BJ (cell line): ENCODE results near the gene BPI. TPM values are rescaled to one million over a fixed set of nuclear protein-coding genes. Genes with fewer than 3 reads are reported as not detected.

Experiments
- CTCF ChIA-PET: fragments of 350-600 bp; formaldehyde crosslinking; extraction: SDS; loops from one replicate; lab custom pipeline; 2021; ENCODE audit warnings: antibody characterized with exemption, inconsistent platforms; lab: Yijun Ruan, JAX
- POLR2A ChIA-PET: fragments of 300-600 bp; sonication (Branson Sonifier 250); formaldehyde crosslinking; extraction: SDS; loops from one replicate; lab custom pipeline; 2021; ENCODE audit warnings: antibody characterized with exemption; lab: Charles Lee
- DNase-seq: peaks from one replicate; pipeline ENCODE4 v3.0.0-alpha.2; 2011; ENCODE audit warnings: low read depth
- H3K27me3 ChIP-seq: 2 replicates; pipeline ENCODE4 v1.6.0; 2011; ENCODE audit warnings: low read length; ENCODE audit not compliant: control insufficient read depth, insufficient read depth
- H3K36me3 ChIP-seq: 2 replicates; pipeline ENCODE4 v1.5.1; 2011; ENCODE audit warnings: low read length; ENCODE audit not compliant: control insufficient read depth, insufficient read depth
- H3K4me3 ChIP-seq: 2 replicates; pipeline ENCODE4 v1.5.1; 2011; ENCODE audit warnings: low read depth, mild to moderate bottlenecking, control low read depth, low read length
- CTCF ChIP-seq: IDR thresholded peaks from 2 replicates; pipeline ENCODE4 v1.5.1; 2011; ENCODE audit warnings: low read depth, mild to moderate bottlenecking, control low read depth, inconsistent platforms, low read length, moderate library complexity; ENCODE audit not compliant: insufficient read depth
- polyA plus RNA-seq: library from polyadenylated mRNA; depleted of rRNA; stranded (reverse); fragments of >200 nt; gene quantifications from 2 replicates; pipeline ENCODE4 v1.2.3, GENCODE V29; 2011

Gene BPI
- polyA plus RNA-seq, 1 experiment, result 1.1 TPM

- ChIA-PET POLR2A (no interaction called here), CTCF (interaction anchor here (1.0 to 8.5 kb wide), 5 partner anchors 10 to 71 kb away, joined by 3 to 188 read pairs (median 4); no protein-coding TSS in a partner anchor)
- no peak overlapping the region for H3K4me3 ChIP-seq
- no peaks in the 10 kb centered on the region; the same call in 1 of the 2 replicates for H3K27me3 ChIP-seq
- no peak for DNase-seq
- no peak for TF ChIP-seq CTCF
- H3K36me3 ChIP-seq, result no peaks in the 10 kb centered on the region
Measured at GRCh38 chr20:38297916-38298674, 5.9 kb upstream of the BPI start.

- Histone ChIP-seq H3K4me3 (no peak overlapping the region), H3K27me3 (no peaks in the 10 kb centered on the region; the same call in 1 of the 2 replicates), H3K36me3 (no peaks in the 10 kb centered on the region)
- no peak for TF ChIP-seq CTCF
- CTCF ChIA-PET, result interaction anchor here (0.6 to 8.5 kb wide), 6 partner anchors 9 to 247 kb away, joined by 3 to 188 read pairs (median 4); no protein-coding TSS in a partner anchor
- DNase-seq, result no peak
- POLR2A ChIA-PET, result no interaction called here
Measured at GRCh38 chr20:38298768-38299288, 5.1 kb upstream of the BPI start.

GRCh38 chr20:38299963-38300362 is 4.0 kb upstream of the BPI start:
- CTCF ChIA-PET, result interaction anchor here (1.4 to 8.5 kb wide), 3 partner anchors 10 to 73 kb away, joined by 3 to 188 read pairs (median 4); no protein-coding TSS in a partner anchor
- TF ChIP-seq CTCF, result no peak
- no peak overlapping the region for H3K4me3 ChIP-seq
- DNase-seq, result no peak
- POLR2A ChIA-PET, result no interaction called here
- H3K36me3 ChIP-seq, result no peaks in the 10 kb centered on the region
- H3K27me3 ChIP-seq, result peaks cover 2% of the 10 kb centered on the region; the same call in 1 of the 2 replicates

- ChIA-PET POLR2A (no interaction called here), CTCF (interaction anchor here (0.8 to 8.5 kb wide), 4 partner anchors 10 to 74 kb away, joined by 3 to 188 read pairs (median 5); no protein-coding TSS in a partner anchor)
- H3K4me3 ChIP-seq, result no peak overlapping the region
- peaks cover 2% of the 10 kb centered on the region; the same call in 1 of the 2 replicates for H3K27me3 ChIP-seq
- no peak for DNase-seq
- H3K36me3 ChIP-seq, result no peaks in the 10 kb centered on the region
- no peak for TF ChIP-seq CTCF
Measured at GRCh38 chr20:38300438-38300837, 3.5 kb upstream of the BPI start.

- CTCF ChIA-PET, result interaction anchor here (1.3 to 8.5 kb wide), 4 partner anchors 9 to 244 kb away, joined by 3 to 188 read pairs (median 5); no protein-coding TSS in a partner anchor
Measured at GRCh38 chr20:38301309-38301708, 2.6 kb upstream of the BPI start.

More at GRCh38 chr20:38301309-38301708, 2.6 kb upstream of the BPI start:
- no peak for DNase-seq
- TF ChIP-seq CTCF, result no peak
- Histone ChIP-seq H3K27me3 (peaks cover 2% of the 10 kb centered on the region; the same call in 1 of the 2 replicates), H3K4me3 (no peak overlapping the region), H3K36me3 (no peaks in the 10 kb centered on the region)
- POLR2A ChIA-PET, result no interaction called here
